ENCODE data around the gene MRTO4. TPM values are rescaled to one million over a fixed set of nuclear protein-coding genes. Genes with fewer than 3 reads are reported as not detected.
A peak's percentile ranks its signal among the peaks of the same experiment; 100 is the strongest.

MRTO4 gene
- total RNA-seq, 2 experiments from 2014 or later: 60.0 to 66.0 TPM

DNA sequence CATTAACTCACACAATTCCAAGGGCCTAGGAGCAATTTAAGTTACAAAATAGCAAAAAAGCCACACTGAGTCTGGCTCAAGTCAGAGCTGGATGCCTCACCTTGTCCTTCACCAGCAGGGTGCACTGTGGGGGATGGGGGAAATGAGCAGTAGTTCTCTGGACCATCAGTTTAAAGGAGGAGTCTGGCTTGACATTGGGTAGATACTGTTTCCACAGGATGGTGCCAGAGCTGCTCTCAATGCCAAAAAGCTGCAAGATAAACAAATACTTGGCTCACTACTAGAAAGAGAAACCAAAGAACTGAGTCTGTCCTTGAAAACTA lies 19.1 kb upstream of the MRTO4 start:
- intact Hi-C loops (cut with micrococcal nuclease; ENCODE audit: unreplicated experiment): no loop called here
- ChIA-PET CTCF (ENCODE audit: unreplicated experiment) (no interaction called here), POLR2A (no interaction called here)
- Histone ChIP-seq H3K36me3 (ENCODE audit: insufficient read depth, low read length) (peaks cover 91% of the 10 kb centered on the region), H3K4me2 (ENCODE audit: low read length) (no peak overlapping the region), H3K79me2 (ENCODE audit: insufficient read depth, low read depth, low read length) (no peaks in the 10 kb centered on the region), H3K27ac (ENCODE audit: low read depth, low read length, poor library complexity, severe bottlenecking) (no peak overlapping the region), H2AFZ (ENCODE audit: low read length) (no peak overlapping the region), H4K20me1 (ENCODE audit: insufficient read depth, low read length) (no peaks in the 10 kb centered on the region), H3K4me3 (ENCODE audit: low read depth, low read length, poor library complexity, severe bottlenecking) (no peak overlapping the region), H3K4me1 (ENCODE audit: insufficient read depth, low read length, poor library complexity, severe bottlenecking) (no peaks in the 10 kb centered on the region), H3K9me3 (ENCODE audit: low read length) (no peaks in the 10 kb centered on the region), H3K9me2 (ENCODE audit: insufficient read depth, low read length) (no peaks in the 10 kb centered on the region)
- no peak for TF ChIP-seq EZH2phosphoT487 (IDR thresholded peaks at IDR 0.05; ENCODE audit: borderline replicate concordance, low read depth, low read length)
- TF ChIP-seq, protein P1, sequence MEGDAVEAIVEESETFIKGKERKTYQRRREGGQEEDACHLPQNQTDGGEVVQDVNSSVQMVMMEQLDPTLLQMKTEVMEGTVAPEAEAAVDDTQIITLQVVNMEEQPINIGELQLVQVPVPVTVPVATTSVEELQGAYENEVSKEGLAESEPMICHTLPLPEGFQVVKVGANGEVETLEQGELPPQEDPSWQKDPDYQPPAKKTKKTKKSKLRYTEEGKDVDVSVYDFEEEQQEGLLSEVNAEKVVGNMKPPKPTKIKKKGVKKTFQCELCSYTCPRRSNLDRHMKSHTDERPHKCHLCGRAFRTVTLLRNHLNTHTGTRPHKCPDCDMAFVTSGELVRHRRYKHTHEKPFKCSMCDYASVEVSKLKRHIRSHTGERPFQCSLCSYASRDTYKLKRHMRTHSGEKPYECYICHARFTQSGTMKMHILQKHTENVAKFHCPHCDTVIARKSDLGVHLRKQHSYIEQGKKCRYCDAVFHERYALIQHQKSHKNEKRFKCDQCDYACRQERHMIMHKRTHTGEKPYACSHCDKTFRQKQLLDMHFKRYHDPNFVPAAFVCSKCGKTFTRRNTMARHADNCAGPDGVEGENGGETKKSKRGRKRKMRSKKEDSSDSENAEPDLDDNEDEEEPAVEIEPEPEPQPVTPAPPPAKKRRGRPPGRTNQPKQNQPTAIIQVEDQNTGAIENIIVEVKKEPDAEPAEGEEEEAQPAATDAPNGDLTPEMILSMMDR (conservative IDR thresholded peaks at IDR 0.05; ENCODE audit: low read length): peak; percentile 32; the same call in 1 of the 2 replicates
- no peak for DNase-seq (ENCODE audit: low spot score)
- no TSS peak for BruUV-seq (replicated peaks)

DNA sequence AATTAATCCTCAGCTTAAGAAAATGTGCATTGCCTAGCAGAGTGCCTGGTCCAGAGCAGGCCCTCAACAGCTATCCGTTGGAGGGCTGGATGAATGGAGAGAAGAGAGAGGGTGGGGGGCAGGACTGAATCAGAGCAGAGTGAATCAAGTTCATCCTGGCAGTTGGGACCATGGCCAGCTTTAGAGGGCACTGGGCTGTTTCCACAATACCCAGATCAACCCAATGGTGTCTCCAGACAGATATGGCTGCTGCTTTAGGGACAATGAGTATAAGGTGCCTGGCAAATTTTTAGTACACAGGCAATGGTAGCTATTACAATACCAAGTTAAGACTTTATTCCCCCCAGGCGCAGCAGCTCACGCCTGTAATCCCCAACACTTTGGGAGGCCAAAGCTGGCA lies 17.4 kb upstream of the MRTO4 start:
- intact Hi-C loops (cut with micrococcal nuclease; ENCODE audit: unreplicated experiment): no loop called here
- no TSS peak for BruUV-seq (replicated peaks)
- CTCF ChIA-PET (ENCODE audit: unreplicated experiment): no interaction called here

DNA sequence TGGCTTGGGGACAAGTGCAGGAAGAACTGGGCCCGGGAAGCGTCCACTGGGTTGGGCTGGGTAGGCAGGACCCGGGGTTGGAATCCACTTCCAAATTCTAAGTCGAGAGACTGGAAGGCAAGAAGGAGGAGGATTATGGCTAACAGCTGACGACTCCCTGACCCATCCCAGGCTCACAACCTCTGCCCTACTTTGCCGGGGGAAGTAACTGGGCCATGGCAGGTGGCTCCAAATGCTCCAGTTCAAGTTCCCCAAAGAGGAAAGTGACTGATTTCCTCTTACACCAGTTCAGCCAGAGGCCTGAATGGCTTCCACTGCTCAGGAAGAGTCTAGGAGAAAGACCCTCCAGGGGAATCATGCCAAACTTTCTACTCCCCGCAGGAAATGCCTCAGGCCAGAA lies 11.7 kb upstream of the MRTO4 start:
- H3K79me2 ChIP-seq (ENCODE audit: insufficient read depth, low read depth, low read length): no peaks in the 10 kb centered on the region; the same call in 1 of the 2 replicates
- H3K9me3 ChIP-seq (ENCODE audit: low read length): no peaks in the 10 kb centered on the region
- ChIA-PET CTCF (ENCODE audit: unreplicated experiment) (interaction anchor here (1.0 kb wide), 1 partner anchor 12 kb away, joined by 3 read pairs; the partner anchor contains the start of genes EMC1 and MRTO4), POLR2A (no interaction called here)
- TF ChIP-seq, protein P1 (conservative IDR thresholded peaks at IDR 0.05; ENCODE audit: low read length): no peak
- no peak for TF ChIP-seq EZH2phosphoT487 (IDR thresholded peaks at IDR 0.05; ENCODE audit: borderline replicate concordance, low read depth, low read length)
- H3K4me1 ChIP-seq (ENCODE audit: insufficient read depth, low read length, poor library complexity, severe bottlenecking): no peaks in the 10 kb centered on the region
- no peak overlapping the region for H3K27ac ChIP-seq (ENCODE audit: low read depth, low read length, poor library complexity, severe bottlenecking)
- H4K20me1 ChIP-seq (ENCODE audit: insufficient read depth, low read length): peaks cover 5% of the 10 kb centered on the region; the same call in 1 of the 2 replicates
- no peak overlapping the region for H3K4me3 ChIP-seq (ENCODE audit: low read depth, low read length, poor library complexity, severe bottlenecking)
- no peaks in the 10 kb centered on the region for H3K9me2 ChIP-seq (ENCODE audit: insufficient read depth, low read length)
- no peak overlapping the region for H2AFZ ChIP-seq (ENCODE audit: low read length)
- intact Hi-C loops (cut with micrococcal nuclease; ENCODE audit: unreplicated experiment): loop anchor here (5.0 kb wide), 1 partner anchor 63 kb away; no protein-coding TSS in a partner anchor
- no peak overlapping the region for H3K4me2 ChIP-seq (ENCODE audit: low read length)
- H3K36me3 ChIP-seq (ENCODE audit: insufficient read depth, low read length): peaks cover 93% of the 10 kb centered on the region
- no peak for DNase-seq (ENCODE audit: low spot score)
- BruUV-seq (replicated peaks): no TSS peak

More for the DNA sequence above, 17.4 kb upstream of the MRTO4 start:
- Histone ChIP-seq H3K27ac (ENCODE audit: low read depth, low read length, poor library complexity, severe bottlenecking) (no peak overlapping the region), H4K20me1 (ENCODE audit: insufficient read depth, low read length) (no peaks in the 10 kb centered on the region), H2AFZ (ENCODE audit: low read length) (no peak overlapping the region), H3K79me2 (ENCODE audit: insufficient read depth, low read depth, low read length) (no peaks in the 10 kb centered on the region), H3K4me3 (ENCODE audit: low read depth, low read length, poor library complexity, severe bottlenecking) (no peak overlapping the region), H3K36me3 (ENCODE audit: insufficient read depth, low read length) (peaks cover 91% of the 10 kb centered on the region), H3K4me1 (ENCODE audit: insufficient read depth, low read length, poor library complexity, severe bottlenecking) (no peaks in the 10 kb centered on the region), H3K9me3 (ENCODE audit: low read length) (no peaks in the 10 kb centered on the region), H3K4me2 (ENCODE audit: low read length) (no peak overlapping the region), H3K9me2 (ENCODE audit: insufficient read depth, low read length) (no peaks in the 10 kb centered on the region)
- DNase-seq (ENCODE audit: low spot score): no peak
- no peak for TF ChIP-seq EZH2phosphoT487 (IDR thresholded peaks at IDR 0.05; ENCODE audit: borderline replicate concordance, low read depth, low read length)
- TF ChIP-seq, protein P1 (conservative IDR thresholded peaks at IDR 0.05; ENCODE audit: low read length): no peak
- POLR2A ChIA-PET: no interaction called here
